Activated B cell treated with CpG ODN at 0.5 μM for 24 hours (primary cell): ENCODE data around the gene ITGB2. TPM values are rescaled to one million over a fixed set of nuclear protein-coding genes. Genes with fewer than 3 reads are reported as not detected.

Experiments
- ATAC-seq: fragments of 200-7000 bp; cut with Tn5 transposase; one replicate; pipeline ENCODE4 v1.10.0; 2021; ENCODE audit warnings: low read depth, mild to moderate bottlenecking, moderate library complexity
- CTCF ChIA-PET: fragments of 350-600 bp; sonication (Branson Sonifier 250); formaldehyde crosslinking; loops from one replicate; lab custom pipeline; 2021; ENCODE audit warnings: antibody characterized with exemption; lab: Charles Lee
- POLR2A ChIA-PET: fragments of 350-600 bp; sonication (Branson Sonifier 250); formaldehyde crosslinking; loops from one replicate; lab custom pipeline; 2021; ENCODE audit warnings: antibody characterized with exemption; lab: Charles Lee
- DNase-seq: peaks from one replicate; pipeline ENCODE4 v3.0.0; 2022
- H3K27ac Mint-ChIP-seq: one replicate; pipeline ENCODE4 v1.8.0; 2020; ENCODE audit warnings: mixed read lengths
- H3K27me3 Mint-ChIP-seq: one replicate; pipeline ENCODE4 v1.8.0; 2021; ENCODE audit warnings: mixed read lengths
- H3K36me3 Mint-ChIP-seq: one replicate; pipeline ENCODE4 v1.8.0; 2021; ENCODE audit warnings: low read depth, mixed read lengths
- H3K4me1 Mint-ChIP-seq: one replicate; pipeline ENCODE4 v1.8.0; 2021; ENCODE audit warnings: mixed read lengths
- H3K4me3 Mint-ChIP-seq: one replicate; pipeline ENCODE4 v1.8.0; 2020; ENCODE audit warnings: mild to moderate bottlenecking, mixed read lengths
- H3K9me3 Mint-ChIP-seq: one replicate; pipeline ENCODE4 v1.8.0; 2020; ENCODE audit warnings: mixed read lengths
- intact Hi-C: fragments of 100-400 bp; cut with micrococcal nuclease; formaldehyde crosslinking; loops from one replicate; pipeline ENCODE4 v1.15.1; 2024
- total RNA-seq: library from RNA; stranded (reverse); gene quantifications from 2 replicates; pipeline ENCODE4 v1.2.3, GENCODE V29; 2022
- TF ChIP-seq, protein P1 (sequence below): fragments of 200-600 bp; IDR thresholded peaks from one replicate; pipeline ENCODE4 v1.8.0; 2022; ENCODE audit warnings: antibody characterized with exemption, mild to moderate bottlenecking

ITGB2 gene
- total RNA-seq, 1 donor from 2014 or later, result 124 TPM

DNA sequence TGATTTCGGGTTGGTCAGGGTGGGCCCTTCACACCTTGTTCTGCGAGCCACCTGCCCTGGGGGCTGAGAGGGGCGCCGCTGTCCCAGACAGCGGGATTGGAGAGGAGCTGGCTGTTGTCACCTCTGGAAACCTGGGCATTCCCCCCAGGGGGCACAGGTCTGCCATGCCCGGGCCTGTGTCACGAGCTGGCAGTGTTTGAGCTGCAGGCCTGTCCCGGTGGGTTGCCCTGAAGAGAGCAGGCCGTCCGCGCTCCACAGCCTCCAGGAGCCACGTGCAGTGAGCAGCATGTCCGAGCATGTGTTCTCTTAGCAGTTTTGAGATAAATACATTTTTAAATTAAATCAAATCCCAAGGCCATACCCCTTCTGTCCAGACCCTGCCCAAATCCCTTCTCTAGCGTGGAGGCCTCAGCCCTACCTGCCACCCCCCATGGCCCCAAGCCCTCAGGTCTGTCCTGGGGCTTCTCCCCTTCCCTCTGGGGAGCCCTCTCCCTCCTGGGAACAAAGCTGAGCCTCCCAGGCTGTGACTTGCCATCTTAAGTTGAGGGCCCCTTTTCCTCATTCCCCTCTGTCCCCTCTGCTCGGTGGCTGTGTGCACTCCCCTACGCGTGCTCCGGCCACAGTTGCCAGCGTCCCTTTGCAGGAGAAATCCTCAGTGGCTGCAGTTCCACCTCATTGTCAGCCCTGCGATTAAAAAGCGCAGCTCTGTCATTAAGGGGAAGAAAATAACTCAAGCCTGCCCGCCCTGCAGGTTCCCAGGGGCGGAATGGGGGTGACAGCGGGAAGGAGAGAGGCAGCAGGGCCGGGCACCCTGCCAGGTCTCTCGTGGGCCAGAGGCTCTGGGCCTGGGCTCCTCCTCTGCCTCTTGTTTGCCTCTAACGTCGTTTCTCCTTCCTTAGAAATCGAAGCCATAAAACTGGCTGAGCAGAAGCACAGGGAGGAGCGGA is 45.7 kb upstream of the ITGB2 start:
- no peak overlapping the region for H3K4me3 Mint-ChIP-seq
- intact Hi-C loops, result no loop called here
- H3K27me3 Mint-ChIP-seq, result no peaks in the 10 kb centered on the region
- DNase-seq, result no peak
- peaks cover 26% of the 10 kb centered on the region for H3K4me1 Mint-ChIP-seq
- CTCF ChIA-PET, result interaction anchor here (1.1 kb wide), 1 partner anchor 162 kb away, joined by 4 read pairs; no protein-coding TSS in a partner anchor
- ATAC-seq, result no peak
- no peaks in the 10 kb centered on the region for H3K9me3 Mint-ChIP-seq
- TF ChIP-seq, protein P1, sequence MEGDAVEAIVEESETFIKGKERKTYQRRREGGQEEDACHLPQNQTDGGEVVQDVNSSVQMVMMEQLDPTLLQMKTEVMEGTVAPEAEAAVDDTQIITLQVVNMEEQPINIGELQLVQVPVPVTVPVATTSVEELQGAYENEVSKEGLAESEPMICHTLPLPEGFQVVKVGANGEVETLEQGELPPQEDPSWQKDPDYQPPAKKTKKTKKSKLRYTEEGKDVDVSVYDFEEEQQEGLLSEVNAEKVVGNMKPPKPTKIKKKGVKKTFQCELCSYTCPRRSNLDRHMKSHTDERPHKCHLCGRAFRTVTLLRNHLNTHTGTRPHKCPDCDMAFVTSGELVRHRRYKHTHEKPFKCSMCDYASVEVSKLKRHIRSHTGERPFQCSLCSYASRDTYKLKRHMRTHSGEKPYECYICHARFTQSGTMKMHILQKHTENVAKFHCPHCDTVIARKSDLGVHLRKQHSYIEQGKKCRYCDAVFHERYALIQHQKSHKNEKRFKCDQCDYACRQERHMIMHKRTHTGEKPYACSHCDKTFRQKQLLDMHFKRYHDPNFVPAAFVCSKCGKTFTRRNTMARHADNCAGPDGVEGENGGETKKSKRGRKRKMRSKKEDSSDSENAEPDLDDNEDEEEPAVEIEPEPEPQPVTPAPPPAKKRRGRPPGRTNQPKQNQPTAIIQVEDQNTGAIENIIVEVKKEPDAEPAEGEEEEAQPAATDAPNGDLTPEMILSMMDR, result no peak
- no peak overlapping the region for H3K27ac Mint-ChIP-seq
- H3K36me3 Mint-ChIP-seq, result peaks cover 39% of the 10 kb centered on the region
- POLR2A ChIA-PET, result no interaction called here

DNA sequence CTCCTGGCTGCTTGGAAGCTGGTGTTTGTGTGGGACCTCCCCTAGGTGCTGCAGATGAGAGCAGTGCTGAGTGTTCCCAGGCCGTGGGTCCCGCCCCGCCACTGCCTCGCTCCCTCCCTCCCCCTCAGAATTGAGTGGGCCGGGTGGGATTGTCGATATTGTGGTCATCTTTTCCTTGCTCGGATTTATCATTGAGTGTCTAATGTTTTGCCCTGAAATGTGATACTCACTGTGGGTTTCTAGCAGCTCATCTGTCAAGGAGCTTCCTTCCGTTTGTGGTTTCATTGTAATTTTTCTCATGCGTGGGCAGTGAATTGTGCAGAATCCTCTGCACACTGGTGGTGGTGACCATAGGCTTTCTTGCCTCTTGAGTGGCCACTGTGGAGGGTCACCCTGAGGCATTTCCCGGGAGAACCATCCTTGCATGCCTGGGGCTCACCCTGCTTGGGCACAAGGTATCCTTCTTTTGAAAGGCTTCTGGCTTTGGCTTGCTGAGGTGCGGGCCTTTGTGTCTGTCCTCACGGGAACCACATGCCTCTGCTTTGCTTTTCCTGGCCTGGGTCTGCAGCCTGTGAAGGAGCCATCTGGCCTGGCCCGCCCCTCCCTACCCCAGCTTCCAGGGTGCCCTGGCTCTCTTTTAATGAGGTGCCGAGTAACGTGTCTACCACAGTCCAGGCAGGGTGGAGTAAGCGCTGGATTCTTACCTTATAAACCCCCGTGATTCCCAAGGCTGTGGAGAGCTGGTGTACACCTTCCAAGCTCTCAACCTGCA is 44.7 kb upstream of the ITGB2 start:
- Mint-ChIP-seq H3K4me1 (peaks cover 26% of the 10 kb centered on the region), H3K4me3 (no peak overlapping the region), H3K27me3 (no peaks in the 10 kb centered on the region), H3K27ac (no peak overlapping the region), H3K36me3 (peaks cover 48% of the 10 kb centered on the region), H3K9me3 (no peaks in the 10 kb centered on the region)
- DNase-seq, result no peak
- TF ChIP-seq, protein P1, result no peak
- intact Hi-C loops, result no loop called here
- no peak for ATAC-seq
- CTCF ChIA-PET, result interaction anchor here (1.0 to 1.4 kb wide), 3 partner anchors 15 to 175 kb away, joined by 4 to 5 read pairs (median 4); no protein-coding TSS in a partner anchor
- POLR2A ChIA-PET, result no interaction called here

DNA sequence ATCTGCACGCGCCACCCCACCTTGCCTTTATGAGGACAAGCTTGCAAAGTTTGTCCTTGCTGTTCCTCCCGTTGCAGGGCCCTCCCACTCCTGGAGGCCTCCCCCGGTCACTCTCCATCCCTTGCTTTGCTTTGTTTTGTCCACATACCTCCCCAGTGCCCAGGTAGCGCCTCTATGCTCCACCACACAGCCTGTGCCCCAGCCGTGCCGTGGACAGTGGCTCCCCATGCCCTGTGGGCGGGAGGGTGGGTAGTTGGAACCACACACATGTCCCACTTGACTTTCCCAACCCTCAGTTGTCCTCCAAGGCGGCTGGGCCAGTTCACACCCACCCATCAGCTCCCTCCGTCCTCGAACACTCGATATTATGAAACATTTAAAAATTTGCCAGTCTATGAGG is 43.7 kb upstream of the ITGB2 start:
- no peak for DNase-seq
- H3K27me3 Mint-ChIP-seq, result no peaks in the 10 kb centered on the region
- no peak overlapping the region for H3K27ac Mint-ChIP-seq
- H3K9me3 Mint-ChIP-seq, result no peaks in the 10 kb centered on the region
- CTCF ChIA-PET, result interaction anchor here (1.3 to 3.6 kb wide), 4 partner anchors 164 to 176 kb away, joined by 4 to 23 read pairs (median 7); no protein-coding TSS in a partner anchor
- no peak overlapping the region for H3K4me3 Mint-ChIP-seq
- no peak for ATAC-seq
- intact Hi-C loops, result no loop called here
- H3K36me3 Mint-ChIP-seq, result peaks cover 45% of the 10 kb centered on the region
- peaks cover 18% of the 10 kb centered on the region for H3K4me1 Mint-ChIP-seq
- TF ChIP-seq, protein P1, result no peak
- POLR2A ChIA-PET, result no interaction called here

DNA sequence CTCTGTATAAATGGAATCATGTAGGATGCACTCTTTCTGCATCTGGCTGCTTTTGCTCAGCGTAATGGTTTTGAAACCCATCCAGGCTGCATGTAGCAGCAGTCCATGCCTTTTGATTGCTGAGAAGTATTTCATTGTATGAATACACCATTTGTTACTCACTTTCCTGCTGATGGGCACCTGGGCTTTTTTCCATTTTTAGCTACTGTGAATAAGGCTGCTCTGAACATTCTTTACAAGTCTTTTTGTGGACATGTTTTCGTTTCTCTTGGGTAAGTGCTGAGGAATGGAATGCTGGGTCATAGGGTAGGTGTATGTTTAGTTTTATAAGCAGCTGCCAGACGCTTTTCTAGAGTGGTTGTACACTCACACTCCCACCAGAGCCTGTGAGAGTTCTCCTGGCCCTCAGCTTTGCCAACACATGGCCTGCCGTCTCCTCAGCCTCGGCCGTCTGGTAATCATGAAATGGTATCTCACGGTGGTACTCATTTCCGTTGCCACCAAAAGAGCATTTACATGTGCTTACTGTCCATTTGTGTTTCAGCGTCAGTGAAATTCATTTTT is 41.8 kb upstream of the ITGB2 start:
- Mint-ChIP-seq H3K4me3 (no peak overlapping the region), H3K9me3 (no peaks in the 10 kb centered on the region), H3K27me3 (no peaks in the 10 kb centered on the region), H3K4me1 (peaks cover 16% of the 10 kb centered on the region), H3K27ac (no peak overlapping the region), H3K36me3 (peaks cover 53% of the 10 kb centered on the region)
- intact Hi-C loops, result no loop called here
- ATAC-seq (no peak), DNase-seq (no peak)
- TF ChIP-seq, protein P1, result no peak
- CTCF ChIA-PET, result interaction anchor here (1.5 to 3.6 kb wide), 3 partner anchors 13 to 174 kb away, joined by 6 to 23 read pairs (median 9); no protein-coding TSS in a partner anchor
- POLR2A ChIA-PET, result interaction anchor here (0.6 kb wide), 1 partner anchor 145 kb away, joined by 4 read pairs; no protein-coding TSS in a partner anchor
